NCI-H2171 treated with DMSO at 0.1 percent for 48 hours (cell line): ENCODE results near the gene ZNF521.

Experiments
- DNase-seq: peaks from one replicate; lab custom pipeline; 2025; lab: John Stamatoyannopoulos, UW

The ZNF521 gene

DNA sequence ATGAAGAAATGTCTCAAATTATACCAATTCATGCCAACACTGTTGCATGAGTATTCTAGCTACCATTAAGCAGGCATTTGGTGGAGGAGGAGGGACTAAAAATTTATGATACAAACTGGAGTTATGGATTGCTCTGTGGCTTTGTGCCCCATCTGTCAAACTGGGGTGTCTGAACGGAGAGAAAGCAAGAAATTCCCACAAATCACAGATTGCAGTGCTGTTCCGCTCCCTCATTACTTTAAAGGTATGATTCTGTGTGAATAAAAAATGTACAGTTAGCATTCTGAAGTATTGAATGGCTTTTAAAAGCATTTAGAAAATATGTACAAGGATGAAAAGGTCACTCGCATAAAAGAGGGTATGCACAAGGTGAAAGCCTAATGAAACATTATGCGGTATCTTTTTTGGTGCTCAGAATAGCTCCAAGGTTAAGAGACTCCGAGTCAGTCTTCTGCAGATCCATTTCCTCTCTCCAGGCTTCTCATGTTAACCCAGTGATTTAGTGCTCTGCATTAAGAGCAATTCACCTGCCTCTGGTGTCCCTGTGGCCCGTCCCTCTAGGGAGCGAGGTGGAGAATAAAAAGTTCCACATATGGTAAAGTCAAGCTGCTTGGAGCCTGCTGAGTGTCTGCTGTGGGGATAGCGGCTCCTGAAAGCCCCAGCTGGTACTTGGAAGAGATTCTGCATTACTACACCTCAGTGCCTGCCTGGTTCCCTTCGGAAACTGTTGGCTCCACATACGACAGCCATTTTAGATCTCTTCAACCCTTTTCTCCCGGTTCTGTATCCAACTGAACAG lies 184.2 kb downstream of the ZNF521 start:
- peak; percentile 97 for DNase-seq

DNA sequence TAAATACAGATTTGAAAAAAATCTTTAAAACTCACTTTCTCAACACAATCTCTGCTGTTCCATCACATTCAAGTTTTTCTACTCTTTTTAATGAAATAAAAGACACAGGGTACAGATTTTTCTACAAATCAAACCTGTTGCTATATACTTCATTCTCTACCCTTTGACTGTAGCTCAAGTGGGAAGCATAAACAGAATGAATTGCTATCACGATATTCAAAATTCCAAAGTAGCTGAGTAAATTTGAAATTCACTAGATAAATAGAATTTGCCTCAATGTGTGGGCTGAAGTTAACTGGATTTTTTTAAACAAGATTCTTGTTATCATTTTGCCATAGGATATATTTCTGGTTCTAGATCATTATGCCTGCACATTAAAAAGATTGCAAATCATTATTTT lies 185.9 kb downstream of the ZNF521 start:
- no peak for DNase-seq

DNA sequence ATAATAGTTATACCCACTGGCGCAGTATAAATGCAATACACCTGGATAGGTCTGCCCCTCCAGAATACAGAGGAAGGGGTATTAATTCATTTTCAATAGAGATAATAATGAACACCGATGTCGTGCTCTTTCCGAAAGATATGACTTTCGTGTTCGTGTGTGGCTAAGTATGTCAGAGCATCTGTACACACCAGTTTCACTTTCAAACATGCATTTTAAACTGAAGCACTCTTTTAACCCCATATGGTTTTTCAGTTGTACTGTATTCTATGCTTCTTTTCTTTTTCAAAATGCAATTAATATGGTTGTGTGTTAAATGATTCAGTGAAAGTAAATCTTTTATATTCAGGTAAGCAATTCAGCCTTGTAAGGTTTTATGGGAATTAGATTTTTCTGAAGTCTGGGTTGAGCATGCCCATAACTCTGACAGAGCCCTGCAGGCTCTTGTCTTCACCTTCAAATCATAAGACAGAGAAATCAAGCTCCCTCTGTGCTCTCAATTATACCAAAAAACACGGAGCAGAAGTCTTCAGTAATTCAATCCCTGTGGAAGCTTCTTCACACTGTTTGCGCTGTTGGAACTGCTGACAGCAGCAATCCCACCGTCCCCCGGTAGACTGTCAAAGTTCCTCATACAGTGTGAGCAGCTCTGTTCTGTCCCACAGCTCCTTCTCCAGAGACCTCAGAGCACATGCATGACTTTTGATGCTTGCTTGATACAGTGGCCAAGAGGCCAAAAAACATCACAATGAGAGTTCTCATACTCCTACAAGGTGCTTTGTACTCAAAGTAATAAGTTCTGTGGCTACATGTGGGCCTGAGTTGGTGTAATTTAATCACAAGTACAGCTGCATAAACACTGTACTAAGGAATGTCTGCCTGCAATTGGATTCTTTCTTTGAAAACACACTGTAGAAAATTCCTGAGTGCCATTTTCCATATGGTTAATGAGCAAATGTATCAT lies 186.8 kb downstream of the ZNF521 start:
- DNase-seq, result peak; percentile 58

DNA sequence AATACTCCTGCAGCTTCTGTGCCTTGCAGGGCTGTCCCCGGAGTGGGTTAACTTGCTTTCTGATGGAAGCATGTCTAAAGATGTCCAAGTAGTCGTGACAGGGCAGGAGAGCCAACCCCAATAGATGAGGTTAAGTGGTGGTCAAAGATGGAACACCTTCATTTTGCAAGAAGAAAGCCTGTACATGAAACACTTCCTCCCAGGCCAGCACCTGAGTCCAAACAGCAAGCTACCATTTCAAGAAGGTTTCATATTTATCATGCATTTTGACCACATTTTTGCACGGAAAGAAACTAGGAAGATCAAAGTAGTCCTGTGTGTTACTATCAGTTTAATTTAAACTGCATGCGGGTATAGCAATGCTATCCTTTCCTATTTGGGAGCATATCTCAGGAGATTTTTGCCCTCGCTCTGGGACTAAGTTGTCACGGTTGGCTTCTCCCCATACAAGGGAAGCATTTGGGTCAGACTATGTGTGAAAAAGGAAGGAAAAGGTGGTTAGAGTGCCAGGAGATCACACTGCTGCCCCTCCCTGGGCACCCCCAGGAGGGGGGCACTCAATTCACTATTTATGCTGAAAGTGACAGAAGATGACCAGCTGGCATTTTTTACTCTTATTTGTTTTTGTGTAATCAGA lies 187.6 kb downstream of the ZNF521 start:
- no peak for DNase-seq

DNA sequence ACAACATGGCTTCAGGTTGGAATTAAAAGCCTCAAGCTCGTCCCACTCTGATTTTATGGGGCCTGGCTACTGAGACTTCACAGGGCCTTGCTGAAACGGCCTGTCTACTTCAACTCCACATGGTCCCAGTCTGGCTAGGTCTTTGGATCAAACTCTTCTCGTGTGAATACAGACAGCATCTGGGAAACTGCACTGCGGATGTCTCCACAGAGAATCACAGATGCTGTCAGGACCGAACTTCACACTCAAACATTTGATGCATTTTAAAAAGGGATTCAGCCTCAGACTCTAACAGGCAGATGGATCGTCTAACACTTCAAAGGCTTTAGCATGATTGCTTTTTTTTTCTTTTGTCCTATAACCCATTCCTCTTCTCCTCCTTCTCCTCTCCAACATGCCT lies 198.5 kb downstream of the ZNF521 start:
- DNase-seq, result no peak

DNA sequence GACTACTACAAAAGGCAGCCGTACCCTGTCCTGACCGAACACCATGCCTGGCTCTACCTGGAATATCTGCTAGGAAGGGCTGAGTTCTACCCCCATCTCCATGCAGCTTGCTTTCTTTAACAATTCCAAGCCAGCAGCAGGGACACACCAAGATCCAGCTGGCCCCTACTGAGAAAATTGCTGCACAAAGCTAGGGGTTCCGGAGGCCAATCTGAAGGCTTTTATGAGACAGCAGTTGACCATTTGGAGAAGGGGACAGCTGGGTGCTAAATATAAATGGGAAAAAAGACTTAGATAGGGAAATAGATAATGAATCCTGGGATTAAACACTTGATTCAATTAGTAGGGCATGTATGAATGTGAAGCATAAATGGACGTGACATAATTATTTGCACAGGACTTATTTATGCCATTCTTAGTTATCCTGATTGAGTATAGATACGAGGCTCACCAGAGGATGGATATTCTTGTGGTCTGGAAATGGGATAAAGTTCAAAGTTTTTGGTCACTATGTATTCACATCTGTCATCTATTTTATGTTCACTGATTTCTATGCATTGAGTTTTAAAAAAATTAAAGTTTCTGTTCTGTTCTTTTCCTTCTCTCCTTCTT lies 204.0 kb downstream of the ZNF521 start:
- no peak for DNase-seq

DNA sequence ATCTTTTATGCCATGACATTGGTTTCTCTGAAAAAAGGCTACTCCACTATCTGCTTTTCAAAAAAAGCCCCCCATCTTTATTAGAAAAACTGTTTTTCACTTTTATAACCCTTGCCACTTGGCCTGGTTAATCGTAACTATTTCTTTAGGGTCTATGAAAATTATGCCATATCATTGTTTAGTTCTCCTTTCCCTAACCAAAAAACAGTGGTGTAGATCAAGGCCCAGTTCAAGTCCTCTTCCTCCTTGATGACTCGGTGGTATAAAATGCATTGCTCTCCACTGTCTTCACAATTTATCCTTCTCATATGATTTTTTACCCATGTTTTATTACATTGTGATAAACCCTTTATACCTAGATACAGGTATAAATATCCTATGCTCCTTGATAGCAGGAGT lies 205.5 kb downstream of the ZNF521 start:
- no peak for DNase-seq

DNA sequence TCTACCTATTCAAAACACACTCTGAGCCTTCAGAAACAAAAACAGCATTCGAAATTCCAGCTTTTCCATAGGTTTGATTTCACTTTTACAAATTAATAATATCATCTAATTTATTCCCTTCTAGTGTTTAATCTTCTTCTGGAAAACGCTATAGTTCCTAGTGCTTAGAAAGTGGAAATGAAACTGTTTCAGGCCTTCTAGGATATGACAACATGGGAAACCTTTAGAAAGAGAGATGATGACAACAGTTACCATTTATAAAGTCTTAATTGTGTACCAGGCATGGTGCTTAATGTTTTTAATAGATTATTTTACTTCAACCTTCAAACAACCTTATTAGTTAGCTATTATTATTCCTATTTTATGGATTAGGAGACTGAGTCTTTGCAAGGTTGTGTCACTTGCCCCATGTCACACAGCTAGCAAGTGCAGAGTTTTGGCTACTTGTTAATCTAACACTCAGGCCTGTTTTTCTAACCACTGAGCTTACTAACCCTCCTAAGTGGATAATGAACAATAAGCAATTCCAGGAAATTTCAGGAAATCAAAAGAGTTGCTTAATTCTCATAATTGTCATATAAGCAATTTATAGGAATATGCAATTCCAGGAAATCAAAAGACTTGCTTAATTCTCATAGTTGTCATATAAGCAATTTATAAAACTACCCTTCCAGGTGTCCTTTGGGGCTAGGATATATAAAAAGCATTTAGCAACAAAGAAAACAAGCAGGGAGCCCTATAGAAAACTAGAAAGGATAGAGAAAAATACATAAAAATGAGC lies 206.0 kb downstream of the ZNF521 start:
- DNase-seq, result no peak

DNA sequence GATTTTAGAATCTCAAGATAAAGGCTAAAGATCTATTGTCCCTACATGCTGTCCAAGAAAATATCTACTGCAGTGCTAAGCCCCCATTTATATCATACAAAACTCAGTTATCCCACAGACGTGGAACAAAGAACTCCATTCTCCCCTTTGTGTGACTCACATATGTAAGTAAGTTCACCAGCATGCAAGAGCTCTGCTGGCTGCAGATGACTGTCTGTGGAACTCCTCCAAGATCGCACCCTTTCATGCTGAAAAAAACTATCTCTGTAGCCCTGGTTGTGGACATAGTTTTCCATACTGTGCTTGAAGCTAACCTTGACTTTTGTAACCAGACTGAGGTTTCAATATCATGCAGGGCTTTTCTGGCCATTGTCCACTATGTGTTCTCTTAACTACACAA lies 207.1 kb downstream of the ZNF521 start:
- DNase-seq, result no peak

DNA sequence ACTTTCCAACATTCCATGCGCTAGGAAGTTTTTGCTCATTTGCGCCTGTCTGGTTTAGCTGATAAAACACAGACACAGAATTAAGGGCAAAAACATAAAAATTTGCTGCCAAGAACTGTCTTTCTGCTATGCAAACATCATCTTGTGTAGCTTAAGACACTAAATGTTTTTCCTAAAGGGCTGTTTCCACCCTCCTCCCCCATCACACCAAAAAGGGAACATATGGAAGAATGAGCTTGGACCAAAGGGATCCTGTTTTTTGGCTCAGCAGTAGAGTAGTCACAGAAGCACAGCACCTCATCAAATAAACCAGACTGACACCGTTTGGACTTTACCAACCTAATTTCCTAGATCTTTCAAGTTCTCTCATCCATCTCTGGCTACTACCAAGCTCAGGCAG lies 210.1 kb downstream of the ZNF521 start:
- no peak for DNase-seq

DNA sequence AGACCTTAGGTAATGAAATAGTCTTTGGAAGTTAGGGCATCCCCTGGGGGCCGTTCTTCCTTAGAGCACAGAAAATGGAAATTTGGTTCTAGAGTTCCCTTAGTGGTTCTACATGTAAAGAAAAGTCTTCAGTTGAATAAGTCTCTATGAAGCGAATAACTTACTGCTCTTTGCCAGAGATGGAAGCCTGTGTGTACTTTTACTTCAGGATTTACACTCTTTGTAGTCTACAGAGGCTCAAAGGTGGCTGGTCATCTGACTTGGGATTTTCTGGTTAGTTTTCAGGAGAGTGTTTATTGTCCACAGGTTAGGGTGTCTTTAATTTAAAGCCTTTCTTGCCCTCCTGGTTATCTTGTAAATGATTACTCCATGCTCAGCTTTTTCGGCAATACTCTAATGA lies 210.6 kb downstream of the ZNF521 start:
- no peak for DNase-seq

DNA sequence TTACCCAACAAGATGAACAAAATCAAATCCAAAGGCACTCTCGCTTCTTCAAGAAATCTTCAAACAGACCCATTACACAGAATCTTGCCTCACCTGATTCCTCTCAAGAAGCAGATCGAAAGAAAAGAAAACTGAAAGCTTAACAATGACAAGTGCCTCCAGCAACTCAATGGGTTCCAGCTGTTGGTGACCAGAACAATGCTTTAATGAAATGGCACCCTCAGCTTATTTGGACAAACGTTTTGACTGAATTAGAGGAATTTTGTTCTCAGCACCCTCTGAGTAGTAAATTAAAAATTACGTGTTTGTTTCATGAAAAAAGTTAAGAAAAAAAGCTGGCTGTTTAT lies 211.0 kb downstream of the ZNF521 start:
- no peak for DNase-seq

DNA sequence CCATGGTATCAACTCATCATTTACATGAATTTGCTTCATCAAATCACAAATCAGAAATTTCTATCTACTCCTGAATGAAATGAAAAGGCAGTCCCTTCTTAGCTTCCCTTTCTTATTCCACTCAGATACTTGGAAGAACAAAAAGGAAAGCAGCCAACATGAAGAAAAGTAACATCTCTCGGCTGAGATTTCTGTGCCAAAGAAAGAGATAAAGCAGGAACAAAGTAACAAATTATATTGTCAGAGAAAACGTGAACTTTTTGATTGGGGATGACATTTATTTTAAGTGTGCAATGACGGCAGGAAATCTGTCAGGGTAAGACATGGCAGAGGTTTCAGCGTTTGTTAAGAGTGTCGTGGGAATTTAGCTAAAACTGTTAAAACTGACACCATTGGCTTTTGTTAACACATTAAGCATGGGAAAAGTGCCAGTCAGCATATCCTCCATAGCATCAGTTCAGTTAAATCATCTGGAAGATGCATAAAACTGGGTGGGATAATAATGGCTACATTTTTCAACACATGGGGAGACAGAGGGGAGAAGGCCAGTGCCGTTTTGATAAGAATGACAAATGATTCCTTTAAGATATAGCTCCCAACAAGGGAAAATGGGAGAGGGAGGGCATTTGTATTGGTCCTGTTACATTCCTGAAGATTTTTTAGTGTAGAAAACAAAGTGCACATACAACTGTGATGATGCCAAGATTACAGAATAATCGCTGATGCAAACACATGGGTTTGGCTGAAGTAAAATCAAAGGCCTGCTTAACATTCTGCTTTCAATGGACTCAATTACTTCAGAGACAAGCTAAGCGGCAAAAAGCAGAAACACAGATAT lies 211.6 kb downstream of the ZNF521 start:
- DNase-seq, result no peak

DNA sequence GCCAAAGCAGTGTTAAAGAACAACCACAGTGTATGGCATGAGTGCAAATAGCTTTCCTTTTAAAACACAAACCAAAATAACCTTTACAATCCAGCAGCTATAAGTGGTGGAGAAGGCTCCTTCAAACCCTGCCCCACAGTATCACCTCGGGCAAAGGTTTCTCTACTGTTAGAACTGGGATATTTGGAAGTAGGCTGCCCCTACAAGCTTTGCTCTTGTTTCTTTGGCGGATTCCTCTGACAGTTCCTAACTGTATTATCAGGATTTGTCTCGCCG lies 214.8 kb downstream of the ZNF521 start:
- no peak for DNase-seq

DNA sequence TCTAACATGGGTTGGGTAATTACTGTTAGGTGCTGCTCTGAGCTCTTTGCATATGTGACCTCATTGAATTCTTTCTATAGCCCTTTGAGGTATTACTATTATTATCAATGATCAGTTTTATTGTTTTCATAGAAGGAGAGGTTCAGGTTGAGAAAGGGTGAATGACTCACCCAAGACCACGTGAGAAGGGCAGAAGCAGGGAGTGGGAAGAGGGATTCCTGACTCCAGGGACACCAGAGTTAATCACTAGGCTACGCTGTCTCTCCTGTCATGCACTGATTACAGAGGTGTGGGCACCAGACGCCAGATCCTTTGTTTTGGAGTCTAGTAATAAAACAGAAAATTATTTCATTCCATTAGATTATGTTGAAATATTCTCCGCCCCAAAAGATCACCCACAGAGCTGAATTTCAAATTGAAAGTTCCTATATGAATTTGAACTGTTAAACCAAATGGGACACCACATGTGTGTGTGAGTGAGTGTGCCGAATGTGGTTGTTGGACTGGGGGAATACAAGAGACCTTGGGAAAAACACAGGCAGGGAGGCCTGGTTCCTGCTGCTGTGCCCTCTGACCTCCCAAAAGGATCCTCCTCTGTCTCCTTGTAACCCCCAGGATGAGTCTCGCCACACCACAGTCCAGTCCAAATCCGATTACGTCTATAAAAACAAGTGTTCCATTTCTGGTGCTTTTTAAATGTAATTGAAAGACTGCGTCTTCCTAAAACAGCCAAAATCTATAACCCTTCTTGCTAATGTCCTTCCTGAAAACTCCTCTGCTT lies 215.4 kb downstream of the ZNF521 start:
- DNase-seq, result no peak

DNA sequence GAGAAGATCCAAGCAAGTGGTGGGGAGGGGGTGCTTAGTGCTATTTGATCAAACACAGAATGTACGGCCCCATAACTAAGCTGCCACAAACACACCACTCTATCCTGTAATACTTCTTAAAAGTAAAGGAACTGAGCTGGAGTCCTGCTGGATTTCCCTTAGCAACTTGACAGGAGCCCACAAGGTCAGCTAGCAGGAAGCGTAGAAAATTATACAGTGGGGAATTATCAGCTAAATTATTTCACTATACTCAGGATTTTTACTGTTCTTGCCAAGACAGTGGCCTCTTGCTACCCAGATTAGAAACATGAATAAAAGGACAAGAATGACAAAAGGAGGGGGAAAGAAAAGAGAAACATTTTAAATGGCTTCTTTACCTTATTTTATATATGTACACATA lies 217.1 kb downstream of the ZNF521 start:
- no peak for DNase-seq

DNA sequence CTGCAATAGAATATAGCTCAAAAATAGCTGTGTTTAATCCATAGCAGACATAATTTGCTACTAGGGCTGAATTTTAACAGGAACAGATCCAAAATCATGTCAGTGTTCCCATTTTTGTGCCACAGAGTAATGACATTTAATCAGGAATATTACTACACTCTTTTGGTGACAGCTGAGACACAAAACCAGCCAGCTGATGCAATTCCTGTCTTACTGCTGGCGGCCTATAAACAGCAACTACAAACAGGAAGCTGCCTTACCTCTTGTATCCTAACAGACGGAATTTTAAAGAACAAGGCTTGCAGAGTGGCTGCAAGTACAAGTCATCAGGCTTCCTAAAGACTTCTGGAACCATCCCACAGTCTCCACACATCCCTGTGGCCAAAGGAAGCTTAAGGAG lies 218.1 kb downstream of the ZNF521 start:
- DNase-seq, result no peak

DNA sequence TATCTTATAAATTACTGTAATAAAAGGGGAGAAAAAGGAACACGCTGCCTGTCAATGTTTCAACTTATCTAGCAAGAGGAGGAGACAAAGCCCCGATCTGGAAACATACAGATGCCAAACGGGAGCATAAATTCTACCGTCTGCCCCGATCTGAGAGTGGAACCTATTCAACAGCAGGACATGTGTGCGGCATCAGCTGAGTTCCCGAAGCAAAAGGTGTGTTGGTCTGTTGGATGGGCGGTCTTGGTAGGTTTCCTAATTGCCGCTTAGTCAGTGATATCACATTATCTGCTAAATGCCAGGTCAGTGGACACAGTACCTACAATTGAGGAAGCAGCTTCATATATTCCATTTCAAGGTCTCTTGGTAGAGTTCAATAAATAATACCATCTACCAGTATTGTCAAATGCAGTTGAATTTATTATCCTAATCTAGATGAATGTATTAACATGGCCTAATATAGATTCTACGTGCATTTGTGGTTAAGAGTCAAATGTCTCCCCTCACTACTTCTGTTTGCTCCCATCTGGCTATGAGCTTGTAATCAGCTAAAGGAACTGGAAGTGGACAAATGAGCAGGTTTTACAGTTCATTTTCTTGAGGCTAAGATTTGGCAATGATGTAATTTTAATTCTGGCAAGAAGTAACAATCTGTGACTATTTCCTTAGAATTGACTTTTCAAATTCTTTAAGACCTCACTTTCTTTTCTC lies 219.0 kb downstream of the ZNF521 start:
- DNase-seq, result no peak

DNA sequence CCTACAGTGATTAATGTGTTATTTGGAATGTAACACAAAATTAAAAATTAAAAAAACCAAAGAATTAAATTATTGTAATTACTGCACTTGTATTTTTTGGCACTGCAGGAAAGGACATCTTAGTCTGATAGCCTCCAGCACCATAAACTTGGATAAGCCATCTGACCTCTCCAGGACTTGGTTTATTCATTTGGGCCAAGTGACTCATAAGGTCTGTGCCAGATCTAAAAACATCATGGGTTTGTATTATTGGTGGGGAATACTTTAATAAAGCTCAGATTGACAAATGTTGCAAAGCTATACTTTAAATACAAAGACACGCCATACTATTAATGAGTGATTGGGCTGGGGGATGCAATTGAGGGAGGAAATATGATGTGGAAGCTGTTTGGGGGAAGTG lies 225.2 kb downstream of the ZNF521 start:
- DNase-seq, result no peak
